Kidney tubule cell (primary cell): ENCODE results near the gene RNU6-9.
A peak's percentile ranks its signal among the peaks of the same experiment; 100 is the strongest.
"Not testable (repeated sequence)": the region's sequence is repeated elsewhere in the genome, so short reads cannot be mapped to it uniquely, and the experiment has no call there.

Experiments used
- DNase-seq: peaks from one replicate; pipeline ENCODE4 v3.0.0-alpha.2; 2018; ENCODE audit warnings: low spot score

The RNU6-9 gene

GRCh38 chr19:861756-862580, 31.3 kb upstream of the RNU6-9 start:
- DNase-seq, result peak; percentile 39

GRCh38 chr19:862581-863314, 30.5 kb upstream of the RNU6-9 start:
- peak; percentile 43 for DNase-seq

- no peak for DNase-seq
These were observed 30.0 kb upstream of the RNU6-9 start for GRCh38 chr19:863315-863620.

DNA sequence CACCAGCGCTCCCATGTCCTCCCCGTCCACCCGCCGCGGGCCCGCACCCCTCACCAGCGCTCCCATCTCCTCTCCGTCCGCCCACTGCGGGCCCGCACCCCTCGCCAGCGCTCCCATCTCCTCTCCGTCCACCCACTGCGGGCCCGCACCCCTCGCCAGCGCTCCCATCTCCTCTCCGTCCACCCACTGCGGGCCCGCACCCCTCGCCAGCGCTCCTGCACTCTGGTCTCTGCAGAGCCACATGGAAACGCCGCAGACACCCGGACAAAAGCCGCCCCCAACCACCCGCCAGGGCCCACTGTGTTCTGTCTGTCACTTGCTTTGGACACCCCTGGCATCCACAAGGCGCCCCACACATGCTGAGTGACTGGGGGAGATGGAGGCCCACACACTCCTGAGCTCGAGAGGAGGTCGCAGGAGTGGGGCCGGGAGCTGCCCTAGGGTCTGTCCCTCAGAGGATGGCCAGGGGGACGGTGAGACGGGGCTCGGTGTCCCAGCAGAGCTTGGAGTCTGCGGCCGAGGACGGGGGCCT, 26.4 kb upstream of the RNU6-9 start:
- no peak for DNase-seq

DNA sequence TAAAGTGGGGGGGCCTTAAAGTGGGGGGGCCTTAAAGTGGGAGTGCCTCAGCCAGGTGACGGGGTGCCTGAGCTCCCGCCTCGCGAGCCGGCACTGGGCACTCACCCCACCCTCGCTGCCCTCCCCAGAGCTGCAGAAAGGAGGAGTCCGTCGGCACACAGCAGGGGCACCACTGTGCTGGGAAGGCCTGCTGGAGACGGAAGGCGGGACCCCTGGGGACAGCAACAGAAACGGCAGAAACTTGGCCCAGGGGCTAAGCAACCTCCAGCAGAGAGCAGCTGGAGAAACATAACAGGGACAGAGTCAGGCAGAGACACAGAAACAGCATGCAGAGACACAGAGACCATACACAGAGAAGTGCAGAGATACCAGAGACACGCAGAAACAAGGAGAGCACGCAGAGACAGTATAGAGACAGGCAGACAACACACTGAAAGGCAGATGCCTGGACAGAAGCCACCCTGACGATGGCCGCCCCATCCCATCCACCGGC, 25.9 kb upstream of the RNU6-9 start:
- no peak for DNase-seq

DNA sequence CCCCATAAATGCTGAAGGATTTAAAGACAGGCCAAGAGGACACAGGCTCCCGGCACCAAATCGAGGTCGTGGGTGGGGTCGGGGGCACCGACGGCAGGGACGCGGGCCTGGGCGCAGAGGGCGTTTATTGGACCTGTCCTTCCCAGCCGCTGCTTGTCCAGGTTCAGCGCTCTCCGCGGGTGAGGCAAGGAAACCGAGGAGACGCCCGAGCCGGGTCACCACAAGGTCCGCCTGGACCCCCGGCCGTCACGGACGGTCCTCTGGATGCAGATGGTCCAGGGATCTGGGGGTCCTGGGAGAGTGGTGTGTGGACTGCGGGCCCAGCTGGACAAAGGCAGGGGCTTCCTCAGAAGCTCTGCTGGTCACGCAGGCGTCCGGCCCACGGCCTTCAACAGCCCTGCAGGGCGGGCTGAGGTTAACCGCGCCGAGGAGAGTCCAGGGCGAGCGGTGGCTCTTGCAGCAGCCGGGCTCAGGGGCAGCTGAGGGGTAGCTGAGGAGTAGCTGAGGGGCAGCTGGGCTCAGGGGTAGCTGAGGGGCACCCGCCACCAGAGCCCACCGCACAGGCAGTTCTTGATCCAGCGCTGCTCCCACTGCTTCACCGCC, 25.3 kb upstream of the RNU6-9 start:
- no peak for DNase-seq

DNA sequence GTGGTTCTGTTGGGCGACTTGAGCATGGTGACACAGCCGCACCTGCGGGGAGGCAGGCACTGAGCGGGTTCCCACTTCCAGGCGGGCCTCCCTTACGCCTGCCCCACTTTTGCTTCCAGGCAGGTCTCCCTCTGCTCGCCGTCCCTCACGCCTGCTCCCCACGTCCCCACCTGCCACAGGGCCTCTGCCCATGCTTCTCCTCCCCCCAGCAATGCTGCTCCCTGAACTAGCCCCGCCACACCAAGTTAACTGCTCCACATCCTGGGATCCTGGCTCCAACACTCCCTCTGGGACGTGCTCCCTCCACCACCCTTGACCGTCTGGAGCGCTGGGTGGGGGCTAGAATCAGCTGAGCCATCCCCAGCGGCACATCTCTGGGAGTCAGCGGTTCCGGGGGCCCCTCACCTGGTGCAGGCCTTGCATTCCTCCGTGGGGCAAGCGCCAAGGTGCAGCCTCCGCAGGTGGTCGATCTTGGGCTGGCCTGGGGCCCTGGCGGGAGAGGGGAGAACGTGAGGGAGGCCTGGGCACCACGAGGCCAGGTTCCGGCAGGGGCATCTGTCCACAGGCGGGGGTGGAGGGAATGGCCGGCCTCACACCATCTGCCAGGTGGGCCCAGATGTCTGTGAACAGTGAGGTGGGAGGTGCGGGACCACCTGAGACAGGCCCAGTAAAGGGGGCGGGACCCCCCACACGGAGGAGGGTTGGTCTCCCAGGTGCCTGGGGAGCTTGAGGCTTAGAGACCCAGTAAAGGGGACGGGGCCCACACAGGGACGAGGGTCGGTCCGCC, 24.6 kb upstream of the RNU6-9 start:
- no peak for DNase-seq

GRCh38 chr19:869245-870177, 23.8 kb upstream of the RNU6-9 start:
- peak; percentile 62 for DNase-seq

DNA sequence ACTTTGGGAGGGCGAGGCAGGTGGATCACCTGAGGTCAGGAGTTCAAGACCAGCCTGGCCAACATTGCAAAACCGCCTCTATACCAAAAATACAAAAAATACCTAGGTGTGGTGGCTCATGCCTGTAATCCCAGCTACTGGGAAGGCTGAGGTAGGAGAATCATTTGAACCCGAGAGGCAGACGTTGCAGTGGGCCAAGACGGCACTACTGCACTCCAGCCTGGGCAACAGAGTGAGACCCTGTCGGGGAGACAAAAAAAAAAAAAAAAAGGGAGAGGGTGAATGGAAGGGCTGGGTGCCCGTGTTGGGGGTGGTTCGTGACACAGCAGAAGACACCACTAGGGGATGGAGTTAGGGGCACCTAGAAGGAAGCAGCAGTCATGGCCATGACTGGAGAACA, 23.0 kb upstream of the RNU6-9 start:
- no peak for DNase-seq

GRCh38 chr19:870963-871401, 22.3 kb upstream of the RNU6-9 start:
- no peak for DNase-seq

GRCh38 chr19:871446-872265, 21.6 kb upstream of the RNU6-9 start:
- no peak for DNase-seq

GRCh38 chr19:872266-872951, 20.9 kb upstream of the RNU6-9 start:
- DNase-seq, result no peak

DNA sequence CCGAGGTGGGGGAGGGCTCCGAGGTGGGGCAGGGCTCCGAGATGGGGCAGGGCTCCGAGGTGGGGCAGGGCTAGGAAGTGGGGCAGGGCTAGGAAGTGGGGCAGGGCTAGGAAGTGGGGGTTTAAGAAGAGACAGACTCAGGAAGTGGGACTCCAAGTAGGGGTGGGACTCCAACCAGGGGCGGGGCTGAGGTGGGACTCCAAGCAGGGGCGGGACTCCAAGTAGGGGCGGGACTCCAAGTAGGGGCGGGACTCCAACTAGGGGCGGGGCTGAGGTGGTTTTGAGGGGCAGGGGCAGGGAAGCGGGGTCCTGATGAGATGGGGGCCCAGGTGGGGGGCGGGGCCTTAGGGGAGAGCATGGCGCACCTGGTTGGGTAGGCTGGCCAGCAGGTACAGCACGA, 20.2 kb upstream of the RNU6-9 start:
- no peak for DNase-seq

- no peak for DNase-seq
These were observed 19.7 kb upstream of the RNU6-9 start for GRCh38 chr19:873561-874041.

- no peak for DNase-seq
These were observed 17.9 kb upstream of the RNU6-9 start for GRCh38 chr19:875265-875879.

DNA sequence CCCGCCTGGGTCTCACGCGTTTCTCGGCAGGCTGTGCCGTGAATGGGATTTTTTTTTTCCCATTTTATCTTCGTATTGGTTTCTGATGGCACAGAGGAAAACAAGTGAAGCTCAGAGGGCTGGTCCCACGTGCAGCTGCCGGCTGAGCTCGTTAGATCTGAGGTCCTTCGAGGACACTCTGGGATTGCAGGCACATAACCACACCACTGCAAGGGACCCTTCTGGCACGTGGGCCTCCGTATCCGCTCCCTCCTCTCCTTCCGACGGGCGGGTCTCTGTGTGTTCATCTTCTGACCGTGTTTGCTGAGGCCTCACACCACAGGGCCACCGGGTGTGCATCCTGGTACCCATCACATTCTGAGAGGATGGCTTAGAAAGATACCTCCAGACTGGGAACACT, 17.2 kb upstream of the RNU6-9 start:
- DNase-seq, result no peak

DNA sequence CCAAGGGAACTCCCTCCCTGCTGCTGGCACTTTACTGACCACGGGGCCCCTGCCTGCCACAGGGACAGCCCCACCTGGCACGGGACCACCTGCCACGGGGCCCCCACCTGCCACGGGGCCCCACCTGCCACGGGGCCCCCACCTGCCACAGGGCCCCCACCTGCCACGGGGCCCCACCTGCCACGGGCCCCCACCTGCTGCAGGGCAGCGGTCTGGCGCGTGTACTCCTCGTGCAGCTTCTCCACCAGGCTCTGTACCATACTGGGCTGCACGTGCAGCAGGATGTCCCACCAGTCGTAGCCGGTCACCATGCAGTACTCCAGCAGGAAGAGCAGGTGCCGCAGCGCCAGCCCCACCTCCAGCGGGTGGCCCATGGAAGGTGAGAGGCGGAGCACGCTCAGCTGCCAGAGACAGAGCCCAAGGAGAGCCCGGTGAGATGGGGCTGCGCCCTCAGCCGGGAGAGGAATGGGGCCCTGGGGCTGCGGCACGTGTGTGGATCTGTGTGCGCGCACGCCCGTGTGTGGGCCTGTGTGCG, 16.4 kb upstream of the RNU6-9 start:
- no peak for DNase-seq

DNA sequence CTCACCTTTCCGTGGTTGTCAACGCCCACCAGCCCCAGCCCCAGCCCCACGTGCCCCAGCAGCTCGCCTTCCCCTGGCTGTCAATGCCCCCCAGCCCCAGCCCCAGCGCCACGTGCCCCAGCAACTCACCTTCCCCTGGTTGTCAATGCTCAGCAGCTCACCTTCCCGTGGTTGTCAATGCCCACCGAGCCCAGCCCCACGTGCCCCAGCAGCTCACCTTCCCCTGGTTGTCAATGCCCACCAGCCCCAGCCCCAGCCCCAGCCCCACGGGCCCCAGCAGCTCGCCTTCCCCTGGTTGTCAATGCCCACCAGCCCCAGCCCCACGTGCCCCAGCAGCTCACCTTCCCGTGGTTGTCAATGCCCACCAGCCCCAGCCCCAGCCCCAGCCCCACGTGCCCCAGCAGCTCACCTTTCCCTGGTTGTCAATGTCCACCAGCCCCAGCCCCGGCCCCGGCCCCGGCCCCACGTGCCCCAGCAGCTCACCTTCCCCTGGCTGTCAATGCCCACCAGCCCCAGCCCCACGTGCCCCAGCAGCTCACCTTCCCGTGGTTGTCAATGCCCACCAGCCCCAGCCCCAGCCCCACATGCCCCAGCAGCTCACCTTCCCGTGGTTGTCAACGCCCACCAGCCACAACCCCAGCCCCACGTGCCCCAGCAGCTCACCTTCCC, 15.2 kb upstream of the RNU6-9 start:
- not testable (repeated sequence) for DNase-seq
